ENCODE results near the gene UBE2L5.

The UBE2L5 gene

GRCh38 chr13:30477346-30478195 is 55.3 kb downstream of the UBE2L5 start:
- DNase-seq (ENCODE audit: low read depth): no peak

Data from stimulated activated CD4-positive, alpha-beta T cell treated with anti-CD3 and anti-CD28 coated beads, Interleukin-2, amount 100 ng/mL, for 4 hours (primary cell).